Islet precursor cell (in vitro differentiated cells): ENCODE results near the gene CYTH1.
A peak's percentile ranks its signal among the peaks of the same experiment; 100 is the strongest.

Experiments
- DNase-seq: peaks from one replicate; pipeline ENCODE4 v3.0.0-alpha.2; 2018

The CYTH1 gene

GRCh38 chr17:78803186-78803845 is 21.2 kb upstream of the CYTH1 start:
- DNase-seq = no peak

DNA sequence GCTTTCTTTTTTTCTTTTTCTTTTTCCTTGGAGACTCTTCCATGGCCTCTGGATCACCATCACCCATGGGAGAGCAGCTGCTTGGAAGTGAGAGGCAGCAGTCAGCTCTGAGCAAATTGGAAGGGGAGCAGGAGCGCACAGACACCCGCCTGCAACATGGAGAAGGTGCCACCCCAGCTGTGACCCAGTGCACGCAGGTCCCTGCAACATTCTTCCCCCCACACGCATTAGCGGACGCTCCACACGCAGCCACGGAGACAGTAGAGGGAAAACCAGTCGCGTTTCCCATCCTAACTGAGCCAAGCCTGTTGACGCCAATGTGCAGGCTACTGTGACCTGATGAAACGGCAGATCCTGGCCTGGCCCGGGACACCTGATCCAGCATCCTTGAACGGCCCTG is 20.4 kb upstream of the CYTH1 start:
- DNase-seq = no peak

- no peak for DNase-seq
Observed at GRCh38 chr17:78802008-78802407, 19.9 kb upstream of the CYTH1 start.

DNA sequence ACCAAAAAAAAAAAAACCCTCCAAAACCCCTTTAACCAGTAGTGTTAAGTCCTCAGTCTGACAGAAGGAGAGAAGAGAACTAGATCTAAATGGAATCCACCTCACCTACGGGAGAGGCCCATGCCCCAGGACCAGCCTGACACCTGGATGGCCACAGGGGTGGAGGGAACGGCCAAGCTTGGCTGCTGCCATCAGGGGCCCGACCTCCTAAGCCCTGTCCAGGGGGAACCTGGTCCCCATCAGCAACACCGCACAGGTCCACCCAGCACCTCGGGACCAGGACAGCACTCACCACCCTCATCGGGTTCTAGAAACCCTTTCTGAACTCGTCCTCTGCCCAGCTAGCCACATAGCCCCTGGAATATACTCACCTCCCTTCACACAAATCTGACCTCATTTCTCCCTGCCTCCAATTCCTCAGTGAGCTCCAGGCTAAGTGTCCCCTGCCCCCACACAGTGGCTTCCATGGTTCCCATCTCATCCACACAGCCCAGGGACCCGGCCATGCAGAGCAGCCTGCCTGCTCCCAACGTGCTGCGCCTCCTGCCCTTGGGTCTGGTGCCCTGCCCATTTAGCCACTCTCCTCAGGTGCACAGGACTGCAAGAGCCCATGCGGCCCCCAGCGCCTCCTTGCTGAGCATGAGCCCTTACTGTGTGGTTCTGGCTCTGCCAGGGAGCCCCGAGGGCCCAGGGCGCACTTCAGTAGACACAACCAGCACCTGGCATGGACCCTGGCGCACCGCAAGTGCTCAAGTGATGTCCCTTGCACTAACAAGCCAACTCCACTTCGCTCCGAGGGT is 18.3 kb upstream of the CYTH1 start:
- DNase-seq = no peak

GRCh38 chr17:78798695-78799559 is 16.9 kb upstream of the CYTH1 start:
- no peak for DNase-seq

- no peak for DNase-seq
Observed at GRCh38 chr17:78797691-78798585, 15.9 kb upstream of the CYTH1 start.

DNA sequence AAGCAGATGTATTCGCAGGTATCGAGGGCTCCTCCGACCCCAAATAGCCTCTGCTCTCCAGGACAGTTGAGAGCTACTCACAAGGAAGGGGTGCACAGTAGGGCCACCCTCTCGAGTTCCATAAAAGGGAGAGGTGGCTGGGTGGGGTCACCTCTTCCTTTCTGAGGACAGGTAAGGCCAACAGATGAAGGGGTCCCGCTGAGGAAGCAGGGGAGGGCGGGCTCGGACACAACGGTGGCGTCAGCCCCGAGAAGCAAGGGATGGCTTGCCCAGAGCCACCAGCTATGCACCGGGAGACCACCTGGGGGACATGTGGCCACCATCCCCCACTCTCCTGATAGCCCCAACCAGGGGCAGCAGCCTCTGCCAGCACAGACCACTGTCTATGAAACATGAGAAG is 15.1 kb upstream of the CYTH1 start:
- DNase-seq = no peak

DNA sequence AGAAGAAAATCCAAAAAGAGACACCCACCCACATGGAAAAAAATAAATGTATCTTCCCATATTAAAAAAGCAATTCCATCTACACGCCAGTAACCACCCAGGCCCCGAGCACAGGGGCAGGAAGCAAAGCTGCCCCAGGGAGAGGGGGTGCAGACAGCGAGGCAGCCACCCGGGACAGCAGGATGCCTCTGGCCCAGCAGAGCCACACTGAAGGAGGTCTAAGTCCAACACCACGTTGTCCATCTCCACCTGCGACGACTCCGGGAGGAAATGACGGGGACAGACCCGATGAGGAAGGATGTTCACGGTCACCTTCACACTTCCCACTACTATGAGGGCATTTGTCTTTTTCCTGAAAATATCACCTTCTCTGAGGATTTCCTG is 14.4 kb upstream of the CYTH1 start:
- no peak for DNase-seq

DNA sequence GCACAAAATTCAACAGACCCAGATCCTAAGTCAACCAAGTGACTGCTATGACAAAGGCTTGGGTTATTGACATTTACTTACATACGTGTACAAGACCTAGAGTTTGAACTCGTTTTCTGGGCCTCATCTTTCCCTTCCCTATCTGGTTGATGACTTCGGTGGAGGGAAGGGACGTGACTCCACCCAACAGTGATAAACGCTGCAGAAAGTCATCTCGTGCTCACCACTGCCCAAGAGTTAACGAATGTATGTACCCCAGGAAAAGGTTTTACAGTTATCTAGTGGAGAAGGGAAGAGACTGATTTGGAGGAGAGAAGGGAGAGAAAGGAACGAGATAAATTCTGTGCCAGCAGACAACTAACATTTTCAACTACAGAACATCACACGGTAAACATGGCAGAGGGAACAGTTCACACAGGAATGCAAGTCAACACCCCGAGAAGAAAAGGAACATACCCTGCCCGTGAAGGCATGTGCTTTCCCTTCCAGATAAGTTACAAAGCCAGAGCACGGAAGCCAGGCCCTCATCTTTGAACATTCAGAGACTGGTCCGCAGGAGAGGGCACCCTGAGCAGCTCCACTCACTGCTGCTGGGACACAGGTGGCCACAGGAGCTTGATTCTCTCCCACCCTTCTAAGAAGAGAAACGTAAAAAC is 13.9 kb upstream of the CYTH1 start:
- no peak for DNase-seq

DNA sequence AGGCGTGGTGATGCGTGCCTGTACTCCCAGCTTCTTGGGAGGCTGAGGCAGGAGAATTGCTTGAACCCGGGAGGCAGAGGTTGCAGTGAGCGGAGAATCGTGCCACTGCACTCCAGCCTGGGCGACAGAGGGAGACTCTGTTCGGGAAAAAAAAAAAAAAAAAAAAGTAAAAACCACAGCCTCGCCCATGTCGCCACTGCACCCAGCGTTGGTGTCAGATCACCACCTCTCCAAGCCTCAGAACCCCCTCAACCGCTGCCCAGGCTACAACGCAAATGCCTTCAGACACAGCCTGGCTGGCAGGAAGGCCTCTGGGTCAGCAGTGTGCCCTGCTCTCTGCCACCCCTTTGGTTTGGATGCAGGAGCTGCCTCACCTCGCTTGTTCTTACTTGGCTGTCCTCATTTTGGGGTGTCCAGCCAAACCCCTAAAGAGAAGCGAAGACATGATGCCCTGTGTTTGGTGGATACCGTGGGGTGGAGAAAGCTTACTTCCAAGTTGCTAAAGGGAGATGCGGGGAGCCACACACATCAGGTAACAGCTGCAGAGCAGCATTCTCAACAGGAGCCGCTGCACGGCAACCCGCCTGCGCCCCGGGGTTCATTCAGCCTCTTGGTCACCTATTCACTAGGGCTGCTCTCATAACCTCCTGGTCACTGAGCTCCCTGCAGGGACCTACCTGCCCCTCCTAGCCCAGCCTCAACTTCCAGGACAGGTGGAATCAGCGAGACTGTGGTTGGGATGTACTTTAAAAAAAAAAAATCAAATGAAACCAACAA is 13.0 kb upstream of the CYTH1 start:
- no peak for DNase-seq

- DNase-seq = no peak
Observed at GRCh38 chr17:78794399-78794798, 12.3 kb upstream of the CYTH1 start.

DNA sequence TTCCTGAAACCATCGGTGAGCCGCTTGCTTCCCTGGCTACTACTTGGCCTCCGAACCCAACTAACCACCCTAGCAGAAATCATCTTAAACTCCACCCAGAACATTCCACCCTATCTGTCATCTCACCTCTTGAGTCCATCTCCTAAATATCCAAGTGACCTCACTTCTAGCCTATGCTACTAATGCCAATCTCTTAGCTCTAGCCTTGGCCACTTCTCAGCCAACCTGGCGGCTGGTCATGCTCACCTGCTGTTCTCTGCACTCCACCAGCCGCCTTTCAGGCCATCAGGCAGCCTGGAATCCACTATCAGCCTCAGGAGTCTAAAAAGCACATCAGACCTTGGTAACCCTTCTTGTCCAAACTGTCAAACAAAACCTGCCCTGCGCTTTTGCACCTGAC is 11.9 kb upstream of the CYTH1 start:
- no peak for DNase-seq

DNA sequence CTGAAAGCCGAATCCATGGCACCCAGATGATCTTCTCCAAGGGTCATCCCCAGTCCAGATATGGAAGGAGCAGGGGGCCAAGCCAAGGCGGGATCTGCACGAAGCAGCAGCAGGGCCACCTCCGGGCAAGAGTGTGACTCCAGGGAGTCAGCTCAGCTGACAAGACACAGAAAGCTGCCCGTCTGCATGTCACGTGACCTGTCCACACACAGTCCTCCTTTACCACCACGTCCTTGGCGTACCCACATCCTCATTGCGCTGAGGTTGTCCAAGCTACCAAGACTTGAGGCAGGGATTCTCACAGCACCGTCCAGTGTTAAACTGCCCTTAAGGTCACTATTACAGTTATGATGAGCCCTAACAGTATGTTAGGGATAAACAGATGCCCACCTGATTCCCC is 11.3 kb upstream of the CYTH1 start:
- DNase-seq = no peak

DNA sequence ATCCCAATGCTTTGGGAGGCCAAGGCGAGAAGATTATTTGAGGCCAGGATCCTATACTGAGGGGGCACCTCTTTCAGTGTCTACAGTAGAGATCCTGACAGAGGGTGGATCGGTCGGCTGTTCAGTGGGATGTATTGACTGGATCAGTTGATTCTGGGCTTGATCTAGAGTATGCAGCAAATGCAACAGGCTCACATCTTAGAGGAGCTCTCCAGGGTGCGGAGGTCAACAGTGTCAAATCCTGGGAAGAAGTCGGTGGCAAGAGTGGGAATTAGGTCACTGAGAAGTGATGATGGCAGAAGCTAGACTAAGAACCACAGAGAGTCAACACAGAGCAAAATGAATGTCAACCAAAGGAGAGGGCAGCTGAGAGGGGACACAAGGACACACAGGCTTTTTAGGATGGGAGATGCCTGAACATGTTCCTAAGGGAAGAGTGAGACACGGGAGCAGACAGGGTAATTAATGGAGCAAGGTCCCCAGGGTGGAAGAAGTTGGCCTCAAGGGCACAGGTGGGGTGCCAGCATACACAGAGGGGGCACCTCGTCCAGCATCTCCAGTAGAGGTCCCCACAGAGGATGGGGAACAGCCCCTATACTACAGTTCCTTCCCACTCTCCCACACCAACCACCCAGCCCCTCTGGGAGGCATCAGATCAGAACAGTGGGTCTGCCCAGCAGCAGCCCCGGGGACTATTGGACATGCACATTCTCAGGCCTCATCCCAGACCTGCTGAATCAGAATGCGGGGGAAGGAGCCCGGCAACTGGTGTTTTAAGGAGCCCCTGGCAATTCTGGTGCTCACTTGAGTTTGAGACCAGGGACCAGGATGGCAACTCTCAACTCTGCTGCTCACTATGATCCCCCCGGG is 10.0 kb upstream of the CYTH1 start:
- no peak for DNase-seq

GRCh38 chr17:78790552-78790951 is 8.5 kb upstream of the CYTH1 start:
- no peak for DNase-seq

DNA sequence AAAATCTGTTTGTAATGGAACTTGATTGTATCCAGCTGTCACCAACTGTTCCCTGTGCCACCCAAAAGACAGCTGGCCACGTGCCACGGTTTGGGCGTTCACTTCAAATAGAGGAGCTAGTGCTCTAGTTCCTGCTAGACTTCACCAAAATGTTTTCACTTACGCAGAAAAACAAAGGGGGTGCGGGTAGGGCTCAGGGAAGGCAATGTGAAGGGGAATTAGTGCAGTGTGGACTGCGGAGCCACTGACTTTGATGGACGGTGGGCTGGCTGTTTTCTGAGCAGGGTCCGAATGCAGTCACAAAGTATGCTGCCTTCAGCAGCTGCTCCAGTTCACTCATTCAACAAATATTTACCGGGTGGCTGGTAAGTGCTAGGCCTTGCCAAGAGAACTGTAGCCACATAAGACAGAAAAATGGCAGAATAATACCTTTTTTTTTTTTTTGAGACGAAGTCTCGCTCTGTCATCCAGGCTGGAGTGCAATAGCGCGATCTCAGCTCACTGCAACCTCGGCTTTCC is 7.6 kb upstream of the CYTH1 start:
- DNase-seq = peak; percentile 71

DNA sequence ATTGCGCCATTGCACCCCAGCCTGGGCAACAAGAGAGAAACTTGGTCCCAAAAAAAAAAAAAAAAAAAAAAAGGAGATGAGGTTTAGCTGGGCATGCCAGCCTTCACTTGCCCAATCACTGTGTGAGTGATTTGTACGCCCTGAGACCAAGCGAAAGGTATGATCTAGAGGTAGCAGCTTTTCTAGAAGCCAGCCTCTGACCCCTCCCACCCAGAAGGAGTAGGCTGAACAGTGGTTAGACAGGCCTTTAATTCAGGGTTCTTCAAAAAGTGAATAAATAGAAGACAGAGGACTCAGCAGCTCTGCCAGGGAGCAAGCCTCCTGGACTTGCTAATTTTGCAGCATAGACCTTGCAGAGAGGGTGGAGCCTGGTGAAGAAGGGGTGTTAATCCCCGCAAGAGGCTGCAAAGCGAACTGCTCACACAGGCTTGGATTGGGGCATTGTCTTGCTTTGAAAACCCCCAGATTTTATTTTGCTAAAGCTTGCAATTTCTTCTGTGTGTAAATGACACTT is 7.1 kb upstream of the CYTH1 start:
- DNase-seq = no peak

- no peak for DNase-seq
Observed at GRCh38 chr17:78788451-78788850, 6.4 kb upstream of the CYTH1 start.

DNA sequence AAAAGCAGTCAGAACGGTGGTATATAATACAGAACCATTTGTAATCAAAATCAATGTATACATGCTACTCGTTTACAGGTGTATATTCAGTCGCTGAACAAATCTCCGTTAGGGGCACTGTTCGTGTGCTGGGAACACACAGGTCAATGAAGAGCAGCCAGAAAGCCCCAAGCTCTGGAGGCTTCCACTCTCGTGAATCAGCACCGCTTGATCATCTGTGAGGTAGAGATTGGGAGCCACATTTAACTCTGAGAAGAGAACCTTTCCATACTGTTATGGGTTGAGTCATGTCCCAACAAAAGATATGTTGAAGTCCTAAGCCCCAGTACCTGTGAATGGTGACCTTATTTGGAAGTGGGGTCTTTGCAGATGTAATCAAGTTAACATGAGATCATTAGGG is 5.4 kb upstream of the CYTH1 start:
- no peak for DNase-seq

DNA sequence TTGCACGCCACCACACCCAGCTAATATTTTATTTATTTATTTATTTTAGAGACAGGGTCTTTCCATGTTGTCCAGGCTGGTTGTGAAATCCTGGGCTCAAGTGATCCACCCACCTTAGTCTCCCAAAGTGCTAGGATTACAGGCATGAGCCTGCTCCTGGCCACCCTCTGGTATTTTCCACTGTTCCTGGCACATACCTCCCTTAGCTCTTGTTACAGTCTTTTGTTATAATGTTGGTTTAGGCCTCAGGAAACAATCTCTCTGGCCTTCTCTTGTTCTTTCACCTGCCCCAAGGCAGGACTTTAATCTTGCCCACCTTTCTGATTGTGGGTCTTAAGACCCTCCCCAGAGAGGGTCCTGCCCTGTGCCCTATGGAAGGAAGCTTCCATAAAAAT is 3.6 kb upstream of the CYTH1 start:
- DNase-seq = no peak
